Stomach (tissue), 9 donors: ENCODE data around the gene MAGI2. TPM values are rescaled to one million over a fixed set of nuclear protein-coding genes. Genes with fewer than 3 reads are reported as not detected.
"Not testable (repeated sequence)": the region's sequence is repeated elsewhere in the genome, so short reads cannot be mapped to it uniquely, and the experiment has no call there.

Experiments used
- DNase-seq, 2 donors: peaks; one replicate each; pipeline versions ENCODE4 v3.0.0 to v3.0.0-alpha.2; 2013 to 2019
- H3K27ac ChIP-seq, 5 donors: fragments of 200-600 bp in 4 of 5; sonication (generic) in 4 of 5; one replicate each; pipeline ENCODE4 v1.5.1; 2013 to 2019; ENCODE audit warnings: mild to moderate bottlenecking in 1 of 5, moderate library complexity in 1 of 5
- H3K27me3 ChIP-seq, 3 donors: fragments of 200-600 bp; sonication (generic); one replicate each; pipeline ENCODE4 v1.5.1; 2017 to 2019; ENCODE audit warnings: mixed run types in 1 of 3
- H3K36me3 ChIP-seq, 4 donors: fragments of 200-600 bp; sonication (generic); 1 replicate in 3 of 4; 2 replicates in 1 of 4; pipeline ENCODE4 v1.5.1; 2016 to 2019
- H3K4me1 ChIP-seq, 4 donors: fragments of 200-600 bp; sonication (generic); one replicate each; pipeline ENCODE4 v1.5.1; 2016 to 2019
- H3K4me3 ChIP-seq, 4 donors: fragments of 200-600 bp; sonication (generic) in 3 of 4; one replicate each; pipeline ENCODE4 v1.5.1; 2016 to 2019; ENCODE audit warnings: mild to moderate bottlenecking in 1 of 4
- H3K9me3 ChIP-seq, 4 donors: fragments of 200-600 bp; sonication (generic); one replicate each; pipeline ENCODE4 v1.5.1; 2016 to 2019
- CTCF ChIP-seq, 7 experiments: fragments of 450-650 bp in 4 of 7; fragments of 200-600 bp in 3 of 7; sonication (generic) in 3 of 7; IDR thresholded peaks; one replicate each; pipeline ENCODE4 v1.5.1; 2016 to 2019; ENCODE audit warnings: antibody characterized with exemption in 7 of 7, control low read depth in 2 of 7, mild to moderate bottlenecking in 1 of 7
- EP300 ChIP-seq: sonication (generic); formaldehyde crosslinking; IDR thresholded peaks from one replicate; pipeline ENCODE4 v1.6.1; 2017; ENCODE audit warnings: antibody characterized with exemption
- POLR2A ChIP-seq, 4 donors: fragments of 450-650 bp; IDR thresholded peaks; one replicate each; pipeline ENCODE4 v1.6.1; 2016; ENCODE audit warnings: antibody characterized with exemption in 4 of 4, control low read depth in 2 of 4, mild to moderate bottlenecking in 1 of 4, moderate library complexity in 1 of 4
- POLR2AphosphoS5 ChIP-seq, 3 donors: sonication (generic); formaldehyde crosslinking; IDR thresholded peaks; one replicate each; pipeline ENCODE4 v1.6.1; 2016; ENCODE audit warnings: antibody characterized with exemption in 3 of 3
- WGBS, 5 donors: extraction: QIAGEN DNeasy Blood & Tissue Kit in 3 of 5; methylation state at CpG; one replicate each; pipeline versions ENCODE4 v1.1.5 to v1.1.7; 2013 to 2018; 5-methylcytosine and 5-hydroxymethylcytosine counted together
- intact Hi-C: fragments of 100-400 bp; cut with DNase I; formaldehyde crosslinking; loops from one replicate; pipeline ENCODE4 v1.15.1; 2023; ENCODE audit warnings: low total_unique reads
- polyA plus RNA-seq, 3 donors: library from polyadenylated mRNA; stranded (reverse); fragments of 200-250 nt; gene quantifications; one replicate each; pipeline ENCODE4 v1.2.3, GENCODE V29; 2013
- total RNA-seq, 5 donors: library from RNA; depleted of rRNA; stranded (reverse); fragments of >200 nt; gene quantifications; one replicate each; pipeline versions ENCODE4 v1.1.0 to v1.2.3, GENCODE V29; 2014 to 2016
- donor health status: healthy with polysubstance abuse.
- donor health status: Bipolar disorder and iron deficiency.
- donor health status: healthy.

The MAGI2 gene
- total and polyA plus RNA-seq, 8 donors: 0.92 to 53.9 (median 5.8) TPM

GRCh38 chr7:78296644-78297371, 1156.7 kb downstream of the MAGI2 start:
- peak; percentile 37 to 60 for DNase-seq
- Histone ChIP-seq H3K36me3 (no peaks in the 10 kb centered on the region), H3K27me3 (no peaks in the 10 kb centered on the region), H3K4me1 (no peaks in the 10 kb centered on the region), H3K9me3 (no peaks in the 10 kb centered on the region), H3K4me3 (no peak overlapping the region), H3K27ac (no peak overlapping the region)
- intact Hi-C loops: no loop called here
- TF ChIP-seq EP300: no peak
- TF ChIP-seq POLR2A (IDR thresholded peaks at IDR 0.05): no peak
- TF ChIP-seq CTCF (IDR thresholded peaks at IDR 0.05): no peak
- TF ChIP-seq POLR2AphosphoS5 (IDR thresholded peaks at IDR 0.05): no peak
- WGBS, 5 donors: 27 to 55% (median 48%) methylated on average over 5 of the region's 5 CpGs

GRCh38 chr7:78296046-78296597, 1157.3 kb downstream of the MAGI2 start:
- H3K36me3 ChIP-seq: no peaks in the 10 kb centered on the region
- intact Hi-C loops: no loop called here
- 85 to 94% (median 89%) methylated on average over 2 of the region's 2 CpGs for WGBS, 5 donors

GRCh38 chr7:78289471-78289870, 1164.0 kb downstream of the MAGI2 start:
- H3K4me3 ChIP-seq, DNase-seq, H3K27me3 ChIP-seq, H3K36me3 ChIP-seq, intact Hi-C loops, H3K9me3 ChIP-seq, H3K27ac ChIP-seq, H3K4me1 ChIP-seq: not testable (repeated sequence)
- 69 to 91% (median 85%) methylated on average over 3 of the region's 3 CpGs for WGBS, 5 donors

More at GRCh38 chr7:78296046-78296597, 1157.3 kb downstream of the MAGI2 start:
- H3K27me3 ChIP-seq: no peaks in the 10 kb centered on the region
- no peaks in the 10 kb centered on the region for H3K9me3 ChIP-seq
- TF ChIP-seq POLR2AphosphoS5 (IDR thresholded peaks at IDR 0.05): no peak
- no peak for DNase-seq
- no peak overlapping the region for H3K27ac ChIP-seq
- no peak overlapping the region for H3K4me3 ChIP-seq
- H3K4me1 ChIP-seq: no peaks in the 10 kb centered on the region

- no peak for TF ChIP-seq POLR2A (IDR thresholded peaks at IDR 0.05)
- TF ChIP-seq EP300: no peak
- TF ChIP-seq POLR2AphosphoS5 (IDR thresholded peaks at IDR 0.05): no peak
- 49 to 62% (median 59%) methylated on average over 4 of the region's 4 CpGs for WGBS, 5 donors
- H3K4me3 ChIP-seq: no peak overlapping the region
- no peaks in the 10 kb centered on the region for H3K27me3 ChIP-seq
- no peaks in the 10 kb centered on the region for H3K9me3 ChIP-seq
- no peaks in the 10 kb centered on the region for H3K4me1 ChIP-seq
- no peak for DNase-seq
- intact Hi-C loops: no loop called here
- H3K36me3 ChIP-seq: no peaks in the 10 kb centered on the region
- H3K27ac ChIP-seq: no peak overlapping the region
These were observed 1168.5 kb downstream of the MAGI2 start for GRCh38 chr7:78284945-78285344.

- TF ChIP-seq POLR2A (IDR thresholded peaks at IDR 0.05) (no peak), EP300 (no peak), POLR2AphosphoS5 (IDR thresholded peaks at IDR 0.05) (no peak), CTCF (IDR thresholded peaks at IDR 0.05) (no peak)
- no peaks in the 10 kb centered on the region for H3K4me1 ChIP-seq
- no peaks in the 10 kb centered on the region for H3K9me3 ChIP-seq
- WGBS, 5 donors: 64 to 83% (median 71%) methylated on average over 2 of the region's 2 CpGs
- H3K4me3 ChIP-seq: no peak overlapping the region
- H3K36me3 ChIP-seq: no peaks in the 10 kb centered on the region
- no peak overlapping the region for H3K27ac ChIP-seq
- intact Hi-C loops: no loop called here
- no peak for DNase-seq
- H3K27me3 ChIP-seq: no peaks in the 10 kb centered on the region
These were observed 1173.2 kb downstream of the MAGI2 start for GRCh38 chr7:78280276-78280675.

GRCh38 chr7:78279457-78279856, 1174.0 kb downstream of the MAGI2 start:
- Histone ChIP-seq H3K36me3 (no peaks in the 10 kb centered on the region), H3K27me3 (no peaks in the 10 kb centered on the region), H3K9me3 (no peaks in the 10 kb centered on the region), H3K4me3 (no peak overlapping the region), H3K4me1 (no peaks in the 10 kb centered on the region), H3K27ac (no peak overlapping the region)
- DNase-seq: no peak
- WGBS, 5 donors: 86 to 100% (median 88%) methylated on average over 1 of the region's 1 CpG
- intact Hi-C loops: no loop called here
- no peak for TF ChIP-seq POLR2AphosphoS5 (IDR thresholded peaks at IDR 0.05)
